Mesendoderm (in vitro differentiated cells): Measurements from ENCODE around the gene RALGAPA2.

Experiments used
- DNase-seq: peaks from one replicate; pipeline ENCODE4 v3.0.0; 2013
- H2AK5ac ChIP-seq: 2 replicates; pipeline ENCODE4 v1.6.1; 2013; ENCODE audit warnings: low read length, inconsistent platforms
- H2BK120ac ChIP-seq: 2 replicates; pipeline ENCODE4 v1.6.1; 2013; ENCODE audit warnings: low read depth, mild to moderate bottlenecking, low read length, moderate library complexity, mixed read lengths
- H2BK15ac ChIP-seq: replicated peaks from 2 replicates; pipeline ENCODE4 v1.6.1; 2013; ENCODE audit warnings: low read depth, mild to moderate bottlenecking, moderate library complexity
- H2BK5ac ChIP-seq: 2 replicates; pipeline ENCODE4 v1.6.1; 2013; ENCODE audit warnings: low read length, inconsistent platforms
- H3K18ac ChIP-seq: 2 replicates; pipeline ENCODE4 v1.6.1; 2013; ENCODE audit warnings: mild to moderate bottlenecking, low read length, mixed read lengths
- H3K23ac ChIP-seq: one replicate; pipeline ENCODE4 v1.6.1; 2013; ENCODE audit warnings: low read length
- H3K27ac ChIP-seq: 2 replicates; pipeline ENCODE4 v1.5.1; 2013; ENCODE audit warnings: low read depth, mild to moderate bottlenecking, inconsistent platforms, low read length, moderate library complexity
- H3K27me3 ChIP-seq: 2 replicates; pipeline ENCODE4 v1.6.1; 2013; ENCODE audit warnings: low read length, control low read depth, mild to moderate bottlenecking, inconsistent platforms; ENCODE audit not compliant: insufficient read depth, poor library complexity
- H3K36me3 ChIP-seq: 2 replicates; pipeline ENCODE4 v1.6.1; 2013; ENCODE audit warnings: low read length, inconsistent platforms; ENCODE audit not compliant: control insufficient read depth, insufficient read depth
- H3K4ac ChIP-seq: one replicate; pipeline ENCODE4 v1.6.1; 2013; ENCODE audit warnings: low read depth, mild to moderate bottlenecking, low read length, moderate library complexity
- H3K4me1 ChIP-seq: 2 replicates; pipeline ENCODE4 v1.6.1; 2013; ENCODE audit warnings: low read depth, low read length, inconsistent platforms; ENCODE audit not compliant: control insufficient read depth
- H3K4me2 ChIP-seq: 2 replicates; pipeline ENCODE4 v1.6.1; 2013; ENCODE audit warnings: low read length
- H3K4me3 ChIP-seq: 2 replicates; pipeline ENCODE4 v1.5.1; 2013; ENCODE audit warnings: mild to moderate bottlenecking, low read length
- H3K56ac ChIP-seq: one replicate; pipeline ENCODE4 v1.6.1; 2013; ENCODE audit warnings: low read length
- H3K79me1 ChIP-seq: 2 replicates; pipeline ENCODE4 v1.6.1; 2013; ENCODE audit warnings: low read length, inconsistent platforms
- H3K79me2 ChIP-seq: 2 replicates; pipeline ENCODE4 v1.6.1; 2013; ENCODE audit warnings: mild to moderate bottlenecking, low read length; ENCODE audit not compliant: control insufficient read depth, insufficient read depth
- H3K9ac ChIP-seq: 2 replicates; pipeline ENCODE4 v1.6.1; 2013; ENCODE audit warnings: low read length, inconsistent platforms
- H4K5ac ChIP-seq: one replicate; pipeline ENCODE4 v1.6.1; 2013; ENCODE audit warnings: low read length
- H4K8ac ChIP-seq: one replicate; pipeline ENCODE4 v1.6.1; 2013; ENCODE audit warnings: low read depth, mild to moderate bottlenecking, control low read depth, low read length, moderate library complexity
- WGBS: extraction: QIAGEN DNeasy Blood & Tissue Kit; methylation state at CpG from one replicate; pipeline ENCODE4 v1.1.7; 2013; ENCODE audit warnings: low lambda C conversion rate, missing lambda C conversion rate; ENCODE audit not compliant: insufficient coverage; ENCODE audit errors: extremely low coverage; 5-methylcytosine and 5-hydroxymethylcytosine counted together

RALGAPA2 gene

DNA sequence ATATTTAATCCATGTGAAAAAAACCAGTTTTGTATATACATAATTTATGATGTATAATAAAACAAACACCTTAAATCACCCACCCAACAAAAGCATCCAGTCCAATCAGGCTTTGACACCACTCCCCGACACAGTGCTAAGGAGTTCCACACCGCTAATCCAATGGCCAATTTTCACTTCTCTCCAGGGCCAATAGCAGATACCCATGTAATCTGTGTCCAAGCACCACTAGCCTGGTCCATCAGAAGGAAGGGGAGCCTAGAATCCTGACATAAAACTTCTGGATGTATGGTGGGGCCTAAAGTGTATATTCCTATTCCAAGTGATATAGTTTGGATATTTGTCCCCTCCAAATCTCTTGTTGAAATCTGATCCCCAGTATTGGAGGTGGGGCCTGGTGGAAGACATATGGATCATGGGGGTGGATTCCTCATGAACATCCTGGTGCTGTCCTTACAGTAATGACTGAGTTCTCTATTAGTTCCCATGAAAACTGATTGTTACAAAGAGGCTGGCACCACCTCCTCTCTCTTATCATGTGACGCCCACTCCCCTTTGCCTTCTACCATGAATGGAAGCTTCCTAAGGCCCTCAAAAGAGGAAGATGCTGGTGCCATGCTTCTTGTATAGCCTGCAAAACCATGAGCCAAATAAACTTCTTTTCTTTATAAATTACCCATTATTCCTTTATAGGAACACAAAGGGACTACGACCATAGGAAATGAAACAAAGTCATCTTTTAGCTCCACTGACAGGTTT lies 20.8 kb downstream of the RALGAPA2 start:
- no peak overlapping the region for H2BK15ac ChIP-seq
- H3K4me1 ChIP-seq, result peaks cover 2% of the 10 kb centered on the region
- H4K8ac ChIP-seq, result no peak overlapping the region
- H3K4me2 ChIP-seq, result no peak overlapping the region
- H2BK120ac ChIP-seq, result no peak overlapping the region
- no peak overlapping the region for H3K4ac ChIP-seq
- no peak for DNase-seq
- H2AK5ac ChIP-seq, result no peak overlapping the region
- H3K79me2 ChIP-seq, result peaks cover 12% of the 10 kb centered on the region
- no peak overlapping the region for H3K4me3 ChIP-seq
- no peak overlapping the region for H4K5ac ChIP-seq
- no peaks in the 10 kb centered on the region for H3K36me3 ChIP-seq
- no peak overlapping the region for H3K9ac ChIP-seq
- no peak overlapping the region for H3K56ac ChIP-seq
- no peaks in the 10 kb centered on the region for H3K27me3 ChIP-seq
- H2BK5ac ChIP-seq, result no peak overlapping the region
- peaks cover 20% of the 10 kb centered on the region for H3K79me1 ChIP-seq
- H3K18ac ChIP-seq, result no peak overlapping the region
- no CpG with 5 or more reads among the region's 4 CpGs for WGBS
- no peak overlapping the region for H3K23ac ChIP-seq
- H3K27ac ChIP-seq, result no peak overlapping the region

DNA sequence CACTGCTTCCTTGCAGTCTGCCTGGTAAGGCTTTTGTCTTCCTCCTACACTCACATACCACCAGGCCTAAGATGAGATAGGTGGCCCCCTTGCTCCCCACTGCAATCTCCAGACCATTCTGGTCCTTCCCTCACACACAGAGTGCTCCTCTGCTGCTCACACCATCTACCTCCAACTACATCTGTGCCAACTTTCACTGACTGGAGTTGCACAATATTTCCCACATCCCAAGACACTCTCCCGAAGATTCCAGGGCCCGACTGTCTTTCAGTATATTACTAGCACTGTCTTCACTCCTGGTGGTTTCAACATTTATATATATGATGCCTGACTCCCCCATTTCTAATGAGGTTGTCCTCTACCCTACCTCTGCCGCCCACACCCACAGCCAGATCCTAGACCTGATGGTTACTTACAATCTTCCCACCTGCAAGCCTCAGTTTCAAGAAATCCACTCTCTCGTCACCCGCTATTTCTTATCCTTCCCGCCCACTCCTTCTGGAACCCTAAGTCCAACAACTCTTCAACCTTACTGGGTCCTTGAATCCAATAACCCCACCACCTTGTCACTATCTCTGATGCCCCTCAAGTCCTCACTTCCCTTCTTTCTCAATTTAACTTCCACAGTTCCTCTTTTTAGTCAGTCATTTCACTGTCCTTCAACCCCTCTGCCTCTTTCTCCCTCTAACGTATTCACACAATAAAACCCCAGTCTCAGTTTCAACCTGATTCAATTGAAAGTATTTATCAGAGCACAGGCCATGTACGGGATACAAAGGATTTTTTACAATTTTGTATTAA lies 21.6 kb downstream of the RALGAPA2 start:
- no peak overlapping the region for H2BK15ac ChIP-seq
- H3K79me2 ChIP-seq, result peaks cover 12% of the 10 kb centered on the region
- H3K4ac ChIP-seq, result no peak overlapping the region
- H3K4me2 ChIP-seq, result no peak overlapping the region
- H2BK5ac ChIP-seq, result no peak overlapping the region
- H3K18ac ChIP-seq, result no peak overlapping the region
- no peak overlapping the region for H4K8ac ChIP-seq
- DNase-seq, result no peak
- no peak overlapping the region for H3K27ac ChIP-seq
- peaks cover 2% of the 10 kb centered on the region for H3K4me1 ChIP-seq
- H3K56ac ChIP-seq, result no peak overlapping the region
- no peak overlapping the region for H3K9ac ChIP-seq
- no CpG with 5 or more reads among the region's 8 CpGs for WGBS
- no peaks in the 10 kb centered on the region for H3K36me3 ChIP-seq
- peaks cover 17% of the 10 kb centered on the region for H3K79me1 ChIP-seq
- no peak overlapping the region for H4K5ac ChIP-seq
- no peaks in the 10 kb centered on the region for H3K27me3 ChIP-seq
- no peak overlapping the region for H3K23ac ChIP-seq
- no peak overlapping the region for H2BK120ac ChIP-seq
- H3K4me3 ChIP-seq, result no peak overlapping the region
- no peak overlapping the region for H2AK5ac ChIP-seq

DNA sequence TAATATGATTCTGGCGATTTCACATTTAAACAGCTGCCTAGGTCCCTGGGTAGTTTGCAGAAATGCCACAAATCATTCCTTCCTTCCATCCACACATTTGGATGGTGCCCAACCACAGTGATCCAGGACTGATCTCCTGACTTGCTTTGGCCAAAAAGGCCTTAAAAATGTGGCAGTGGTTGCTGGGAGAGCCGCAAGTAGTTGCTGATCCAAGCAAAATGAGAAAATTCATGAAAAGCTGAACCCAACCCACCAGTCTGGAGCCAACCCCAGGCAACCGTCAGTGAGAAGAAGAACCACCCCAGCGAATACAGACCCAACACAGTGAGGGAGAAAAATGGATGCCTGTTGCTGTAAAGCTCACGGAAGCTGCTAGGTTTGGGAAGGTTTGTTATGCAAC lies 25.1 kb downstream of the RALGAPA2 start:
- Histone ChIP-seq H3K4me2 (no peak overlapping the region), H2BK120ac (no peak overlapping the region), H3K36me3 (no peaks in the 10 kb centered on the region), H3K56ac (no peak overlapping the region), H2BK5ac (no peak overlapping the region), H3K18ac (no peak overlapping the region), H3K4me3 (no peak overlapping the region), H2AK5ac (no peak overlapping the region), H3K23ac (no peak overlapping the region), H3K79me1 (peaks cover 25% of the 10 kb centered on the region), H4K5ac (no peak overlapping the region), H3K27me3 (no peaks in the 10 kb centered on the region), H4K8ac (no peak overlapping the region), H3K9ac (no peak overlapping the region), H3K4ac (no peak overlapping the region), H2BK15ac (no peak overlapping the region), H3K79me2 (peaks cover 11% of the 10 kb centered on the region), H3K27ac (no peak overlapping the region), H3K4me1 (peaks cover 2% of the 10 kb centered on the region)
- no CpG with 5 or more reads among the region's 5 CpGs for WGBS
- DNase-seq, result no peak

DNA sequence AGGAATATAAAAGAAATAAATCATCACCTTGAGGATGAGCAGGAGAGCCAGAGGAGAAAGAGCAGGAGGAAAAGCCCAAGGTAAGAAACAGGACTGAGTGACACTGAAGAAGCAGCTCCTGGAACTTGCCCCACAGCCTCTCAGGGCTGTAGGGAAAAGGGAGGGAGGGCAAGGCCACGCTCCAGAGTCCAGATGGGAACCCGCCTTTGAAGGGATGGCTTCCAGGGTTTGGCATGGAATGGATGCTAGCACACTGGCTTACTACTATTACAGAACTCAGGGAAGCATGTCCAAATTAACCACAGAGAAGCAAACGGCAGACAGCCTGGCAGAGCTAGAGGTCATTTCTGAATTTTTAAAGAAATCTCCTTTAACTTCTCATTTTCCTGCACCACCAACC lies 26.8 kb downstream of the RALGAPA2 start:
- Histone ChIP-seq H3K18ac (no peak overlapping the region), H3K4me1 (peaks cover 7% of the 10 kb centered on the region), H3K27me3 (no peaks in the 10 kb centered on the region), H3K4ac (no peak overlapping the region), H3K4me3 (no peak overlapping the region), H3K56ac (no peak overlapping the region), H3K9ac (no peak overlapping the region), H3K23ac (no peak overlapping the region), H3K79me1 (peaks cover 28% of the 10 kb centered on the region), H4K8ac (no peak overlapping the region), H3K4me2 (no peak overlapping the region), H3K27ac (no peak overlapping the region), H2BK120ac (no peak overlapping the region), H4K5ac (no peak overlapping the region), H2AK5ac (no peak overlapping the region), H2BK15ac (no peak overlapping the region), H2BK5ac (no peak overlapping the region), H3K79me2 (peaks cover 11% of the 10 kb centered on the region), H3K36me3 (no peaks in the 10 kb centered on the region)
- no peak for DNase-seq
- WGBS, result no CpG with 5 or more reads among the region's 3 CpGs

- WGBS, result no CpG with 5 or more reads among the region's 10 CpGs
- no peak overlapping the region for H4K5ac ChIP-seq
- no peaks in the 10 kb centered on the region for H3K27me3 ChIP-seq
- H3K36me3 ChIP-seq, result no peaks in the 10 kb centered on the region
- H2BK15ac ChIP-seq, result no peak overlapping the region
- no peak overlapping the region for H2BK120ac ChIP-seq
- peaks cover 30% of the 10 kb centered on the region for H3K79me1 ChIP-seq
- H3K4me2 ChIP-seq, result no peak overlapping the region
- peaks cover 7% of the 10 kb centered on the region for H3K4me1 ChIP-seq
- DNase-seq, result no peak
- no peak overlapping the region for H3K9ac ChIP-seq
- no peak overlapping the region for H3K18ac ChIP-seq
- H2AK5ac ChIP-seq, result no peak overlapping the region
- H3K4ac ChIP-seq, result no peak overlapping the region
- peaks cover 11% of the 10 kb centered on the region for H3K79me2 ChIP-seq
- no peak overlapping the region for H2BK5ac ChIP-seq
- H3K4me3 ChIP-seq, result no peak overlapping the region
- no peak overlapping the region for H3K27ac ChIP-seq
- H3K23ac ChIP-seq, result no peak overlapping the region
- no peak overlapping the region for H4K8ac ChIP-seq
- H3K56ac ChIP-seq, result no peak overlapping the region
These were observed 28.7 kb downstream of the RALGAPA2 start for GRCh38 chr20:20683481-20684321.
